GM19455 (cell line): ENCODE data around the gene FKBP1A.

Experiments used
- ATAC-seq: cut with Tn5 transposase; IDR thresholded peaks from one replicate; pipeline ENCODE4 v1.9.1; 2021; ENCODE audit not compliant: unreplicated experiment

FKBP1A gene

GRCh38 chr20:1392693-1393506, at the start of gene FKBP1A:
TSS of gene FKBP1A (minus strand) at chr20:1393054. CDS start at chr20:1392998, 56 bp downstream.
- ATAC-seq, result peak; percentile 87

GRCh38 chr20:1442304-1442703, 49.5 kb upstream of the FKBP1A start:
- no peak for ATAC-seq

- no peak for ATAC-seq
These were observed 48.3 kb upstream of the FKBP1A start for GRCh38 chr20:1441133-1441532.

- no peak for ATAC-seq
These were observed 47.2 kb upstream of the FKBP1A start for GRCh38 chr20:1440024-1440423.

- ATAC-seq, result no peak
These were observed 45.5 kb upstream of the FKBP1A start for GRCh38 chr20:1438361-1438760.

- peak; percentile 50 for ATAC-seq
These were observed 44.5 kb upstream of the FKBP1A start for GRCh38 chr20:1437235-1437904.

GRCh38 chr20:1436263-1436662, 43.4 kb upstream of the FKBP1A start:
- no peak for ATAC-seq

- no peak for ATAC-seq
These were observed 42.5 kb upstream of the FKBP1A start for GRCh38 chr20:1435337-1435699.

GRCh38 chr20:1434571-1435336, 41.9 kb upstream of the FKBP1A start:
- peak; percentile 85 for ATAC-seq

GRCh38 chr20:1431158-1431557, 38.3 kb upstream of the FKBP1A start:
- ATAC-seq, result no peak

- ATAC-seq, result no peak
These were observed 37.2 kb upstream of the FKBP1A start for GRCh38 chr20:1430004-1430451.

GRCh38 chr20:1429143-1429728, 36.4 kb upstream of the FKBP1A start:
- no peak for ATAC-seq

GRCh38 chr20:1427457-1428054, 34.7 kb upstream of the FKBP1A start:
- ATAC-seq, result no peak

- ATAC-seq, result no peak
These were observed 33.5 kb upstream of the FKBP1A start for GRCh38 chr20:1426231-1426849.

- no peak for ATAC-seq
These were observed 31.5 kb upstream of the FKBP1A start for GRCh38 chr20:1424336-1424735.

GRCh38 chr20:1423625-1424106, 30.8 kb upstream of the FKBP1A start:
- ATAC-seq, result no peak

GRCh38 chr20:1423206-1423605, 30.4 kb upstream of the FKBP1A start:
- no peak for ATAC-seq

GRCh38 chr20:1422753-1423152, 29.9 kb upstream of the FKBP1A start:
- no peak for ATAC-seq

- ATAC-seq, result no peak
These were observed 27.2 kb upstream of the FKBP1A start for GRCh38 chr20:1420066-1420465.

- ATAC-seq, result no peak
These were observed 25.5 kb upstream of the FKBP1A start for GRCh38 chr20:1418350-1418749.
